H9 (cell line): ENCODE measurements around the gene ANAPC1. TPM values are rescaled to one million over a fixed set of nuclear protein-coding genes. Genes with fewer than 3 reads are reported as not detected.
"Not testable (repeated sequence)": the region's sequence is repeated elsewhere in the genome, so short reads cannot be mapped to it uniquely, and the experiment has no call there.

Source experiments
- DNase-seq: peaks from one replicate; pipeline ENCODE4 v3.0.0-alpha.2; 2017
- H2AFZ ChIP-seq: one replicate; pipeline ENCODE4 v1.6.1; 2013; ENCODE audit warnings: mild to moderate bottlenecking, low read length, control low read depth, moderate library complexity
- H2AK5ac ChIP-seq: 2 replicates; pipeline ENCODE4 v1.6.1; 2013; ENCODE audit warnings: low read length, control low read depth, mixed read lengths; ENCODE audit not compliant: insufficient read length
- H2BK120ac ChIP-seq: one replicate; pipeline ENCODE4 v1.6.1; 2013; ENCODE audit warnings: low read depth, mild to moderate bottlenecking, low read length, control low read depth, inconsistent platforms; ENCODE audit not compliant: poor library complexity, severe bottlenecking
- H2BK12ac ChIP-seq: 2 replicates; pipeline ENCODE4 v1.6.1; 2013; ENCODE audit warnings: low read length, control low read depth, mixed read lengths, low read depth; ENCODE audit not compliant: insufficient read length
- H2BK15ac ChIP-seq: 2 replicates; pipeline ENCODE4 v1.6.1; 2013; ENCODE audit warnings: low read depth, low read length, control low read depth
- H2BK20ac ChIP-seq: one replicate; pipeline ENCODE4 v1.6.1; 2013; ENCODE audit warnings: low read depth, mild to moderate bottlenecking, low read length, control low read depth, inconsistent platforms; ENCODE audit not compliant: poor library complexity, severe bottlenecking
- H2BK5ac ChIP-seq: 2 replicates; pipeline ENCODE4 v1.6.1; 2013; ENCODE audit warnings: low read length, control low read depth, mixed read lengths; ENCODE audit not compliant: insufficient read length
- H3K14ac ChIP-seq: 2 replicates; pipeline ENCODE4 v1.6.1; 2013; ENCODE audit warnings: low read length, control low read depth; ENCODE audit not compliant: insufficient read depth
- H3K18ac ChIP-seq: 2 replicates; pipeline ENCODE4 v1.6.1; 2013; ENCODE audit warnings: low read depth, mild to moderate bottlenecking, mixed read lengths, low read length, control low read depth; ENCODE audit not compliant: insufficient read length
- H3K23ac ChIP-seq: 2 replicates; pipeline ENCODE4 v1.6.1; 2013; ENCODE audit warnings: low read length, control low read depth, mixed read lengths, low read depth; ENCODE audit not compliant: insufficient read length
- H3K23me2 ChIP-seq: 2 replicates; pipeline ENCODE4 v1.6.1; 2013; ENCODE audit warnings: low read depth, mild to moderate bottlenecking, mixed read lengths, low read length, control low read depth; ENCODE audit not compliant: insufficient read length, poor library complexity, severe bottlenecking
- H3K27ac ChIP-seq: 2 replicates; pipeline ENCODE4 v1.5.1; 2013; ENCODE audit warnings: low read length, control low read depth, mixed read lengths, low read depth; ENCODE audit not compliant: insufficient read length
- H3K27me3 ChIP-seq: 2 replicates; pipeline ENCODE4 v1.6.1; 2013; ENCODE audit warnings: low read length, control low read depth, inconsistent platforms; ENCODE audit not compliant: insufficient read depth
- H3K4ac ChIP-seq: 2 replicates; pipeline ENCODE4 v1.6.1; 2013; ENCODE audit warnings: low read depth, mild to moderate bottlenecking, control low read depth, inconsistent platforms, low read length, moderate library complexity
- H3K4me1 ChIP-seq: 2 replicates; pipeline ENCODE4 v1.6.1; 2013; ENCODE audit warnings: low read length, control low read depth, inconsistent platforms; ENCODE audit not compliant: insufficient read depth
- H3K4me2 ChIP-seq: 2 replicates; pipeline ENCODE4 v1.6.1; 2013; ENCODE audit warnings: low read length, control low read depth, mixed read lengths; ENCODE audit not compliant: insufficient read length, insufficient read depth
- H3K56ac ChIP-seq: 2 replicates; pipeline ENCODE4 v1.6.1; 2013; ENCODE audit warnings: low read depth, mild to moderate bottlenecking, mixed read lengths, low read length, control low read depth; ENCODE audit not compliant: insufficient read length
- H3K79me1 ChIP-seq: 2 replicates; pipeline ENCODE4 v1.6.1; 2013; ENCODE audit warnings: low read depth, mild to moderate bottlenecking, moderate library complexity, low read length, control low read depth, inconsistent platforms; ENCODE audit not compliant: insufficient read depth, poor library complexity, severe bottlenecking
- H3K79me2 ChIP-seq: 2 replicates; pipeline ENCODE4 v1.6.1; 2013; ENCODE audit warnings: low read length, control low read depth, inconsistent platforms; ENCODE audit not compliant: insufficient read depth
- H3K9ac ChIP-seq: 2 replicates; pipeline ENCODE4 v1.6.1; 2013; ENCODE audit warnings: low read length, control low read depth, mixed read lengths; ENCODE audit not compliant: insufficient read length; ENCODE audit errors: extremely low read depth
- H3K9me3 ChIP-seq: one replicate; pipeline ENCODE4 v1.6.1; 2013; ENCODE audit warnings: low read depth, low read length, inconsistent platforms; ENCODE audit not compliant: control insufficient read depth
- H3T11ph ChIP-seq: one replicate; pipeline ENCODE4 v1.6.1; 2013; ENCODE audit warnings: mild to moderate bottlenecking, low read length, control low read depth, inconsistent platforms
- H4K20me1 ChIP-seq: one replicate; pipeline ENCODE4 v1.6.1; 2013; ENCODE audit not compliant: control insufficient read depth, insufficient read length, insufficient read depth
- H4K5ac ChIP-seq: 2 replicates; pipeline ENCODE4 v1.6.1; 2013; ENCODE audit warnings: low read depth, mild to moderate bottlenecking, mixed read lengths, low read length, control low read depth; ENCODE audit not compliant: insufficient read length
- H4K8ac ChIP-seq: replicated peaks from 2 replicates; pipeline ENCODE4 v1.6.1; 2013; ENCODE audit warnings: low read length, control low read depth, mixed read lengths, low read depth; ENCODE audit not compliant: insufficient read length
- H4K91ac ChIP-seq: 2 replicates; pipeline ENCODE4 v1.6.1; 2013; ENCODE audit warnings: low read depth, mild to moderate bottlenecking, moderate library complexity, mixed read lengths, low read length, control low read depth; ENCODE audit not compliant: insufficient read length
- H3K27ac Mint-ChIP-seq, 3 experiments: 2 replicates in 2 of 3; 3 replicates in 1 of 3; pipeline ENCODE4 v1.8.0; 2020 to 2021; ENCODE audit warnings: mixed read lengths in 3 of 3, mild to moderate bottlenecking in 1 of 3, moderate library complexity in 1 of 3
- H3K27me3 Mint-ChIP-seq: 2 replicates; pipeline ENCODE4 v1.8.0; 2021; ENCODE audit warnings: low read depth, mild to moderate bottlenecking, moderate library complexity, mixed read lengths
- H3K36me3 Mint-ChIP-seq, 3 experiments: 2 replicates in 2 of 3; 3 replicates in 1 of 3; pipeline ENCODE4 v1.8.0; 2020 to 2021; ENCODE audit warnings: low read depth in 3 of 3, mixed read lengths in 3 of 3; ENCODE audit not compliant: insufficient read depth in 1 of 3
- H3K4me1 Mint-ChIP-seq, 2 experiments: 2 replicates each; pipeline ENCODE4 v1.8.0; 2020; ENCODE audit warnings: mixed read lengths in 2 of 2
- H3K4me3 Mint-ChIP-seq, 2 experiments: 2 replicates in 1 of 2; 3 replicates in 1 of 2; pipeline ENCODE4 v1.8.0; 2020 to 2021; ENCODE audit warnings: mild to moderate bottlenecking in 2 of 2, mixed read lengths in 2 of 2, moderate library complexity in 1 of 2
- H3K9me3 Mint-ChIP-seq, 2 experiments: 2 replicates in 1 of 2; 3 replicates in 1 of 2; pipeline ENCODE4 v1.8.0; 2020; ENCODE audit warnings: mild to moderate bottlenecking in 2 of 2, mixed read lengths in 2 of 2, moderate library complexity in 1 of 2
- WGBS: extraction: QIAGEN DNeasy Blood & Tissue Kit; methylation state at CpG from one replicate; pipeline ENCODE4 v1.1.7; 2013; ENCODE audit warnings: missing lambda C conversion rate, low lambda C conversion rate, mixed read lengths; ENCODE audit not compliant: insufficient read length; ENCODE audit errors: extremely low coverage; 5-methylcytosine and 5-hydroxymethylcytosine counted together
- total RNA-seq: library from RNA; stranded (reverse); gene quantifications from 2 replicates; pipeline ENCODE4 v1.2.1, GENCODE V29; 2021
- TF ChIP-seq, protein P1 (sequence below): fragments of 200-600 bp; sonication (generic); conservative IDR thresholded peaks from 3 replicates; pipeline ENCODE4 v1.8.0; 2021; ENCODE audit warnings: antibody characterized with exemption, mild to moderate bottlenecking

ANAPC1 gene
- total RNA-seq, 1 experiment from 2014 or later: 79.1 TPM

DNA sequence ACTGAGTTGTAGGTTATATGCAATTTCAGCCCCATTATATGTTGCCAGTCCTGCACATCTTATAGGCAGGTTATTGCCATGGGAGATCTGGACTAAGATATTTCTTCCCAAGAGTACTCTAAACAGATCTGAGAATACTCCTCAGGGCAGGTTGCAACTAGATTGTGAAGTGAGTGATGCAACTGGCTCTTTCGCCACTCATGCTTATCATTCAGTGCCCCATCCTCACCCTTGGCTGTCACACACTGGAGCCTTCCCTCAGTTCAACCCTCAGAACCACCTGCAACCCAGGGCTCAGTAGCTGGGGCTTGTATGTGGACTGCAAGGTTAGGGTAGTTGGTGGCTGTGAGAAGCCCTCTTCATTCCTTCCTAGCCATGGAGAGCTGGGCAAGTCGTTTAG, 28.6 kb upstream of the ANAPC1 start:
- Mint-ChIP-seq H3K4me3 (no peak overlapping the region), H3K27ac (no peak overlapping the region), H3K9me3 (no peaks in the 10 kb centered on the region), H3K36me3 (no peaks in the 10 kb centered on the region), H3K4me1 (peaks cover 8 to 9% of the 10 kb centered on the region in 2 experiments; a peak in 2 of 4 replicates), H3K27me3 (no peaks in the 10 kb centered on the region)
- H4K91ac ChIP-seq: no peak overlapping the region
- no peak overlapping the region for H3K14ac ChIP-seq
- H2BK120ac ChIP-seq: no peak overlapping the region
- no peak overlapping the region for H3K9ac ChIP-seq
- H3K79me1 ChIP-seq: no peaks in the 10 kb centered on the region
- H2BK12ac ChIP-seq: no peak overlapping the region
- no peaks in the 10 kb centered on the region for H3K23me2 ChIP-seq
- no peak overlapping the region for H2BK5ac ChIP-seq
- H4K20me1 ChIP-seq: no peaks in the 10 kb centered on the region
- no peaks in the 10 kb centered on the region for H3K9me3 ChIP-seq
- H3K18ac ChIP-seq: no peak overlapping the region
- no peak overlapping the region for H2AK5ac ChIP-seq
- H2AFZ ChIP-seq: no peak overlapping the region
- no CpG with 5 or more reads among the region's 2 CpGs for WGBS
- TF ChIP-seq, protein P1, sequence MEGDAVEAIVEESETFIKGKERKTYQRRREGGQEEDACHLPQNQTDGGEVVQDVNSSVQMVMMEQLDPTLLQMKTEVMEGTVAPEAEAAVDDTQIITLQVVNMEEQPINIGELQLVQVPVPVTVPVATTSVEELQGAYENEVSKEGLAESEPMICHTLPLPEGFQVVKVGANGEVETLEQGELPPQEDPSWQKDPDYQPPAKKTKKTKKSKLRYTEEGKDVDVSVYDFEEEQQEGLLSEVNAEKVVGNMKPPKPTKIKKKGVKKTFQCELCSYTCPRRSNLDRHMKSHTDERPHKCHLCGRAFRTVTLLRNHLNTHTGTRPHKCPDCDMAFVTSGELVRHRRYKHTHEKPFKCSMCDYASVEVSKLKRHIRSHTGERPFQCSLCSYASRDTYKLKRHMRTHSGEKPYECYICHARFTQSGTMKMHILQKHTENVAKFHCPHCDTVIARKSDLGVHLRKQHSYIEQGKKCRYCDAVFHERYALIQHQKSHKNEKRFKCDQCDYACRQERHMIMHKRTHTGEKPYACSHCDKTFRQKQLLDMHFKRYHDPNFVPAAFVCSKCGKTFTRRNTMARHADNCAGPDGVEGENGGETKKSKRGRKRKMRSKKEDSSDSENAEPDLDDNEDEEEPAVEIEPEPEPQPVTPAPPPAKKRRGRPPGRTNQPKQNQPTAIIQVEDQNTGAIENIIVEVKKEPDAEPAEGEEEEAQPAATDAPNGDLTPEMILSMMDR: no peak
- no peak overlapping the region for H2BK20ac ChIP-seq
- H3K27me3 ChIP-seq: no peaks in the 10 kb centered on the region
- H3K4me1 ChIP-seq: no peaks in the 10 kb centered on the region
- no peak overlapping the region for H4K5ac ChIP-seq
- H3K23ac ChIP-seq: no peak overlapping the region
- no peak overlapping the region for H3K4me2 ChIP-seq
- H2BK15ac ChIP-seq: no peak overlapping the region
- no peak overlapping the region for H3T11ph ChIP-seq
- H3K56ac ChIP-seq: no peak overlapping the region
- no peak overlapping the region for H4K8ac ChIP-seq
- H3K4ac ChIP-seq: no peak overlapping the region
- DNase-seq: no peak
- H3K27ac ChIP-seq: no peak overlapping the region
- H3K79me2 ChIP-seq: no peaks in the 10 kb centered on the region

DNA sequence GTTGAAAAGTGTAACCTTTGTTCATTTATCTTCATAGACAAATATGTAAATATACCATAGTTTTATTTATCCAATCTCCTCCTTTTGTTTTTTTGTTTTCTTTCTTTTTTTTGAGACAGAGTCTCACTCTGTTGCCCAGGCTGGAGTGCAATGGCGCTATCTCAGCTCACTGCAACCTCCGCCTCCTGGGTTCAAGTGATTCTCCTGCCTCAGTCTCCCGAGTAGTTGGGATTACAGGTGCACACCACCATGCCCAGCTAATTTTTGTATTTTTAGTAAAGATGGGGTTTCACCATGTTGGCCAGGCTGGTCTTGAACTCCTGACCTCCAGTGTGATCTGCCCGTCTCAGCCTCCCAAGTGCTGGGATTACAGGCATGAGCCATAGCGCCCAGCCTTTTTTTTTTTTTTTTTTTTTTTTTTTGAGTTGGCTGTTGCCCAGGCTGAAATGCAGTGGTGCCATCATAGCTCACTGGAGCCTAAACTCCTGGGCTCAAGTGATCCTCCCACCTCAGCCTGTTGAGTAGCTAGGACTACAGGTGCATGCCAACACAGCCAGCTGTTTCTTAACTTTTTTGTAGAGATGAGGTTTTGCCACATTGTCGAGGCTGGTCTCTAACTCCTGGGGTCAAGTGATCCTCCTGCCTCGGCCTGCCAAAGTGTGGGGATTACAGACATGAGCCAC, 27.4 kb upstream of the ANAPC1 start:
- not testable (repeated sequence) for H3T11ph ChIP-seq

More for the DNA sequence above, 27.4 kb upstream of the ANAPC1 start:
- H3K4me1 ChIP-seq, H2BK120ac ChIP-seq, H3K27me3 ChIP-seq, H3K27ac Mint-ChIP-seq, H3K36me3 Mint-ChIP-seq, H3K23ac ChIP-seq, H4K91ac ChIP-seq, H3K14ac ChIP-seq, H2AK5ac ChIP-seq, H3K79me2 ChIP-seq, H3K4me3 Mint-ChIP-seq, H4K8ac ChIP-seq, H2AFZ ChIP-seq, H2BK5ac ChIP-seq, H2BK15ac ChIP-seq, H4K5ac ChIP-seq, H3K23me2 ChIP-seq, H2BK20ac ChIP-seq, H3K18ac ChIP-seq, H3K79me1 ChIP-seq, H3K9ac ChIP-seq, H2BK12ac ChIP-seq, H4K20me1 ChIP-seq, H3K4ac ChIP-seq, H3K4me2 ChIP-seq, H3K9me3 ChIP-seq, H3K56ac ChIP-seq, DNase-seq, H3K27ac ChIP-seq, H3K9me3 Mint-ChIP-seq, H3K27me3 Mint-ChIP-seq: not testable (repeated sequence)
- WGBS: no CpG with 5 or more reads among the region's 7 CpGs
- peaks cover 13 to 14% of the 10 kb centered on the region in 2 experiments for H3K4me1 Mint-ChIP-seq
